HG02678 (cell line): Measurements from ENCODE around the gene FAM149B1.
A peak's percentile ranks its signal among the peaks of the same experiment; 100 is the strongest.
"Not testable (repeated sequence)": the region's sequence is repeated elsewhere in the genome, so short reads cannot be mapped to it uniquely, and the experiment has no call there.

Experiments used
- ATAC-seq: cut with Tn5 transposase; IDR thresholded peaks from one replicate; pipeline ENCODE4 v1.9.1; 2021; ENCODE audit warnings: mild to moderate bottlenecking, moderate library complexity; ENCODE audit not compliant: unreplicated experiment

Gene FAM149B1

GRCh38 chr10:73229567-73229966 lies 61.6 kb downstream of the FAM149B1 start:
- no peak for ATAC-seq

- ATAC-seq, result no peak
Observed at GRCh38 chr10:73232887-73233286, 65.0 kb downstream of the FAM149B1 start.

- ATAC-seq, result no peak
Observed at GRCh38 chr10:73233883-73234282, 66.0 kb downstream of the FAM149B1 start.

- ATAC-seq, result no peak
Observed at GRCh38 chr10:73234695-73235094, 66.8 kb downstream of the FAM149B1 start.

- no peak for ATAC-seq
Observed at GRCh38 chr10:73238990-73239566, 71.2 kb downstream of the FAM149B1 start.

GRCh38 chr10:73239908-73240307 lies 72.0 kb downstream of the FAM149B1 start:
- ATAC-seq, result no peak

GRCh38 chr10:73244866-73245477 lies 77.1 kb downstream of the FAM149B1 start:
- ATAC-seq, result no peak

- no peak for ATAC-seq
Observed at GRCh38 chr10:73246322-73246645, 78.4 kb downstream of the FAM149B1 start.

- peak; percentile 82 for ATAC-seq
Observed at GRCh38 chr10:73246646-73247508, 79.0 kb downstream of the FAM149B1 start, which contains the start of gene DNAJC9. DNAJC9 (minus strand) TSS chr10:73247255; CDS start chr10:73247189, 66 bp downstream.

- ATAC-seq, result no peak
Observed at GRCh38 chr10:73247509-73248258, 79.8 kb downstream of the FAM149B1 start.

- no peak for ATAC-seq
Observed at GRCh38 chr10:73248259-73248724, 80.4 kb downstream of the FAM149B1 start.

- peak; percentile 40 for ATAC-seq
Observed at GRCh38 chr10:73251683-73252444, 83.9 kb downstream of the FAM149B1 start.

GRCh38 chr10:73252445-73253224 lies 84.7 kb downstream of the FAM149B1 start, which contains the start of gene MRPS16:
MRPS16 (minus strand) TSS chr10:73252644; CDS start chr10:73252482, 162 bp downstream.
- peak; percentile 81 for ATAC-seq

GRCh38 chr10:73253225-73253555 lies 85.3 kb downstream of the FAM149B1 start:
- ATAC-seq, result no peak

- ATAC-seq, result not testable (repeated sequence)
Observed at GRCh38 chr10:73258612-73259011, 90.7 kb downstream of the FAM149B1 start.

- ATAC-seq, result no peak
Observed at GRCh38 chr10:73261362-73261995, 93.6 kb downstream of the FAM149B1 start.

- no peak for ATAC-seq
Observed at GRCh38 chr10:73262105-73262730, 94.3 kb downstream of the FAM149B1 start.

GRCh38 chr10:73262880-73263555 lies 95.1 kb downstream of the FAM149B1 start:
- ATAC-seq, result no peak
